ENCODE data around the gene TRIM13. TPM values are rescaled to one million over a fixed set of nuclear protein-coding genes. Genes with fewer than 3 reads are reported as not detected.

Gene TRIM13
- total RNA-seq, 4 donors from 2014 or later = 21.4 to 38.6 (median 34.8) TPM

DNA sequence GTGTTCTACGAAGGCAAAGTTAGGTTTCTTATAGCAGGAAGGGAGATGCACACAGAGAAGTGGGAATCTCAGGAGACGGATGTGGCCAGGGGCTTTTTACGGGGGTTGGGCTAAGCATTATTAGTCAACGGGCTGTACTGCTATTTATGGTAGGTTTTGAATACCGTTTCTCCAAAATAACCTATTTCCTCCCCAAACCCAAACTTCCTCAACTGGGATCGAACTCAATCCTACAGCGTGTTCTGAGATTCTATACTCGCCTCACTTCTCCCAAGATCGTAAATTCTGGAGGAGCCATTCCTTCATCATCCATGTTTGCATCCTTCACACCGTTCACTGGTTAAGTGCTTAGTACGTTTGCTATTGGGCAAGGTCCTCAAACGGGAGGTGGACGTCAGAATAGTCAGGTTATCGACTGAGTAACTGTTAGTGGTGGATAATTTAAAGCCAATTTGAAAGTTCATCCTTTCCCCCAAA is 1.2 kb upstream of the TRIM13 start:
- H3K36me3 ChIP-seq = peaks cover 0 to 28% (median 8%) of the 10 kb centered on the region in 4 donors
- H3K27ac ChIP-seq (replicated peaks in 1 of 4) = peak overlapping the region; percentile 99
- TF ChIP-seq, protein P1, sequence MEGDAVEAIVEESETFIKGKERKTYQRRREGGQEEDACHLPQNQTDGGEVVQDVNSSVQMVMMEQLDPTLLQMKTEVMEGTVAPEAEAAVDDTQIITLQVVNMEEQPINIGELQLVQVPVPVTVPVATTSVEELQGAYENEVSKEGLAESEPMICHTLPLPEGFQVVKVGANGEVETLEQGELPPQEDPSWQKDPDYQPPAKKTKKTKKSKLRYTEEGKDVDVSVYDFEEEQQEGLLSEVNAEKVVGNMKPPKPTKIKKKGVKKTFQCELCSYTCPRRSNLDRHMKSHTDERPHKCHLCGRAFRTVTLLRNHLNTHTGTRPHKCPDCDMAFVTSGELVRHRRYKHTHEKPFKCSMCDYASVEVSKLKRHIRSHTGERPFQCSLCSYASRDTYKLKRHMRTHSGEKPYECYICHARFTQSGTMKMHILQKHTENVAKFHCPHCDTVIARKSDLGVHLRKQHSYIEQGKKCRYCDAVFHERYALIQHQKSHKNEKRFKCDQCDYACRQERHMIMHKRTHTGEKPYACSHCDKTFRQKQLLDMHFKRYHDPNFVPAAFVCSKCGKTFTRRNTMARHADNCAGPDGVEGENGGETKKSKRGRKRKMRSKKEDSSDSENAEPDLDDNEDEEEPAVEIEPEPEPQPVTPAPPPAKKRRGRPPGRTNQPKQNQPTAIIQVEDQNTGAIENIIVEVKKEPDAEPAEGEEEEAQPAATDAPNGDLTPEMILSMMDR (IDR thresholded peaks at IDR 0.05) = no peak
- TF ChIP-seq EP300 (IDR thresholded peaks at IDR 0.05) = no peak
- intact Hi-C loops (cut with DNase I) = loop anchor here (2.0 to 5.0 kb wide), 2 partner anchors 129 to 917 kb away; no protein-coding TSS in a partner anchor
- peak overlapping the region; percentile 86 to 96 (median 94) for H3K4me3 ChIP-seq
- no peaks in the 10 kb centered on the region for H3K9me3 ChIP-seq
- peaks cover 34 to 38% (median 36%) of the 10 kb centered on the region in 4 donors for H3K4me1 ChIP-seq
- H3K27me3 ChIP-seq = no peaks in the 10 kb centered on the region
- 31% methylated on average over 14 of the region's 14 CpGs for WGBS
- no peak for DNase-seq (ENCODE audit: extremely low spot score)

DNA sequence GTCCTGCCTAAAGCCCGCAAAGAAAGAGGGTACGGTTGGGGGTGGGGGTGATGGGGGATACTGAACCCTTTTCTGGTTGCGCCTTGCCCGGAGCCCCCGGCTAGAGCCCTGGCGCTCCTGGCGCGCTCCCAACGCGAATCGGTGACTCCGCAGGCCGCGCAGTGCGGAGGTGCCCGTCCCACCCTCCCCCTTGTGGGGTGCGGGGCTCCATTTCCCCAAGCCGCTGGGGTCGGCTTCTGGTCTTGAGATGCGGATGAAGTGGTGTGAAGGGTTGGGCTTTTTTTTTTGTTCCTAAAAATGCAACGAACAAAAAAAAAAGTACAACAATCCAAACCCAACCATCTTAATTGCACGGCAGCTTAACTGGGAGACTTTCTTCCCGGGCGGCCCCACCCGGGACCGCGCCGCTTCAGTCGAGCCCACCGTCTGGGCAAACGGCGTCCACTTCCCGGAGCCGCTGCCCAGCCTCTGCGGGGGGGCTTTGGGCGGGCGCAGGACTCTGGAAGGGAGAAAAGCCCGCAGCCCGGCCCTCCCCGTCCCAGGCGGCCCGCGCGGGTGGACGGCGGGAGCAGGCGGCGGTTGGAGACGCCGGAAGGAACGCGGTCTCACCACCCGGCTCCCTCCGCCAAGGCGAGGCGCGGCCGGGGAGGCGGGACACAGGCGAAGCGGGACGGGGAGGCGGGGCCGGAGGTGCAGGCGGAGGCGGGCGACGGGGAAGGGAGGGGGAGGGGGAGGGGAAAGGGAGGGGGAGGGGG is 504 bp upstream of the TRIM13 start:
- H3K4me1 ChIP-seq = peaks cover 40 to 45% (median 43%) of the 10 kb centered on the region in 4 donors
- H3K9me3 ChIP-seq = no peaks in the 10 kb centered on the region
- intact Hi-C loops (cut with DNase I) = loop anchor here (2.0 to 5.0 kb wide), 2 partner anchors 128 to 916 kb away; no protein-coding TSS in a partner anchor
- peak; percentile 77 for TF ChIP-seq POLR2A (IDR thresholded peaks at IDR 0.05; ENCODE audit: low read depth)
- TF ChIP-seq, protein P1 (IDR thresholded peaks at IDR 0.05) = peak in 1 of 3 experiments; percentile 6
- TF ChIP-seq EP300 (IDR thresholded peaks at IDR 0.05) = no peak
- peak; percentile 81 to 95 for TF ChIP-seq POLR2AphosphoS5 (IDR thresholded peaks at IDR 0.05)
- peak overlapping the region; percentile 86 to 96 (median 94) for H3K4me3 ChIP-seq
- peak; percentile 95 for DNase-seq (ENCODE audit: extremely low spot score)
- peaks cover 0 to 31% (median 8%) of the 10 kb centered on the region in 4 donors for H3K36me3 ChIP-seq
- H3K27me3 ChIP-seq = no peaks in the 10 kb centered on the region
- WGBS = under 1% methylated on average over 30 of the region's 68 CpGs
- peak overlapping the region; percentile 99 for H3K27ac ChIP-seq (replicated peaks in 1 of 4)

DNA sequence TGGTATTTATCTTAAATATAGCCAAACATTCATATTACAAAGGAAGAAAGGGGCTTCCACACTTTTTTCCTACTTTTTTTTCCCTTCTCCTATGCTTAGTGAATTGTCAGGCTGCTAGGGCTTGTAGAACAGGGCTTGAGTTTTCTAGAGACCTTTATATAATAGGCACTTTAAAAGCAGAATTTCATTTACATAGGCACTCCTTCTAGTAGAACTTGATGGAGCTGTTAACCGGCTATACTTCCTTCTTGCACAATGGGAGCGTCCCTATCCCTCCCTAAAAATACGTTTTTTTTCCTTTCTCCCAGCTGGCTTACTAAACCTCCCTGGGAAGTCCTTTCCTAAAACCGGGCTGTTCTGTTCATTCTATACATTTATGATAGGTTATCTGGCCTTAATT is 1.1 kb downstream of the TRIM13 start:
- no peak for TF ChIP-seq POLR2AphosphoS5 (IDR thresholded peaks at IDR 0.05)
- TF ChIP-seq POLR2A (IDR thresholded peaks at IDR 0.05; ENCODE audit: low read depth) = no peak
- TF ChIP-seq, protein P1 (IDR thresholded peaks at IDR 0.05) = no peak
- no peaks in the 10 kb centered on the region for H3K27me3 ChIP-seq
- H3K9me3 ChIP-seq = no peaks in the 10 kb centered on the region
- DNase-seq (ENCODE audit: extremely low spot score) = no peak
- intact Hi-C loops (cut with DNase I) = loop anchor here (2.0 to 5.0 kb wide), 3 partner anchors 83 to 914 kb away; no protein-coding TSS in a partner anchor
- H3K4me1 ChIP-seq = peaks cover 52 to 61% (median 59%) of the 10 kb centered on the region in 4 donors
- peak overlapping the region; percentile 86 to 96 (median 94) for H3K4me3 ChIP-seq
- peak overlapping the region; percentile 99 for H3K27ac ChIP-seq (replicated peaks in 1 of 4)
- H3K36me3 ChIP-seq = peaks cover 0 to 36% (median 8%) of the 10 kb centered on the region in 4 donors
- WGBS = 4% methylated on average over 4 of the region's 4 CpGs

- Histone ChIP-seq H3K27ac (replicated peaks in 1 of 4) (peak overlapping the region; percentile 99), H3K4me1 (peaks cover 53 to 71% (median 67%) of the 10 kb centered on the region in 4 donors), H3K9me3 (no peaks in the 10 kb centered on the region), H3K36me3 (peaks cover 0 to 36% (median 8%) of the 10 kb centered on the region in 4 donors), H3K27me3 (no peaks in the 10 kb centered on the region), H3K4me3 (peak overlapping the region; percentile 86 to 96 (median 94))
- 76% methylated on average over 22 of the region's 22 CpGs for WGBS
- DNase-seq (ENCODE audit: extremely low spot score) = no peak
- TF ChIP-seq, protein P1 (IDR thresholded peaks at IDR 0.05) = no peak
- intact Hi-C loops (cut with DNase I) = loop anchor here (2.0 to 5.0 kb wide), 2 partner anchors 82 to 913 kb away; no protein-coding TSS in a partner anchor
Observed at GRCh38 chr13:49998714-49999624, 2.1 kb downstream of the TRIM13 start.
